ENCODE measurements around the gene KDM8. TPM values are rescaled to one million over a fixed set of nuclear protein-coding genes. Genes with fewer than 3 reads are reported as not detected.

KDM8 gene
- polyA plus RNA-seq, 4 donors: 8.7 to 117 (median 42.7) TPM

DNA sequence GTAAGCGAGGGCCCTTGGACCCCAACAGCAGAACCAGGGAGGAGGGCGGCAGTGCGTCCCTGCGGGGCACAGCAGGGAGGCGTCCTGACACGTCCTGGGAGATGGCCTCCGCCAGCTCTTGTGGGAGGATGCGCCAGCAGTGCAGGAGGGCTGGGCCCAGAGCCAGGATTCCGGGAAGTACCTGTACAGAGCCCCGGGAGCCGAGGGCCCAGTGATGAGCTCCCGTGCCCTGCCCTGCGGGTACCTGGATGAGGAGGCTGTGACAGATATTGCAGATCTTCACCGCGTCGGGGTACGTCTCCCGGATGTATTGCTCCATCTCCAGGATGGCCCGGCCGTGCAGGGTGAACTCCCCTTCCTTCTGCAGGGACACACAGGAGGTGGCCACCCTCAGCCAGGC lies 23.1 kb downstream of the KDM8 start:
- Histone ChIP-seq H3K9me3 (ENCODE audit: control insufficient read depth in 2 of 2, insufficient read depth in 1 of 2, low read depth in 1 of 2, low read length in 1 of 2) (no peaks in the 10 kb centered on the region), H3K27ac (ENCODE audit: low read depth in 1 of 3, low read length in 2 of 3) (peak overlapping the region; percentile 34 to 92 (median 74)), H3K4me1 (ENCODE audit: control insufficient read depth in 3 of 3, insufficient read depth in 2 of 3, low read depth in 1 of 3, low read length in 2 of 3) (peaks cover 10 to 52% (median 14%) of the 10 kb centered on the region in 3 donors), H3K27me3 (ENCODE audit: control insufficient read depth in 3 of 3, insufficient read depth in 3 of 3, low read length in 3 of 3) (no peaks in the 10 kb centered on the region), H3K36me3 (ENCODE audit: control insufficient read depth in 3 of 3, insufficient read depth in 2 of 3, low read depth in 1 of 3, low read length in 3 of 3) (peaks cover 0 to 74% (median 0%) of the 10 kb centered on the region in 3 donors), H3K4me3 (ENCODE audit: low read depth in 1 of 3, low read length in 3 of 3) (peak overlapping the region in 2 of 3 donors; percentile 18 to 20)
- DNase-seq (peak in 1 of 2 donors; percentile 36), FAIRE-seq (no peak)
- WGBS, 3 donors: 21 to 68% (median 29%) methylated on average over 20 of the region's 20 CpGs

GRCh38 chr16:27226976-27227705 lies 23.8 kb downstream of the KDM8 start:
- H3K27me3 ChIP-seq (ENCODE audit: control insufficient read depth in 3 of 3, insufficient read depth in 3 of 3, low read length in 3 of 3): no peaks in the 10 kb centered on the region
- H3K9me3 ChIP-seq (ENCODE audit: control insufficient read depth in 2 of 2, insufficient read depth in 1 of 2, low read depth in 1 of 2, low read length in 1 of 2): no peaks in the 10 kb centered on the region
- H3K4me3 ChIP-seq (ENCODE audit: low read depth in 1 of 3, low read length in 3 of 3): no peak overlapping the region
- FAIRE-seq (no peak), DNase-seq (no peak)
- 68 to 79% (median 74%) methylated on average over 16 of the region's 16 CpGs for WGBS, 3 donors
- H3K36me3 ChIP-seq (ENCODE audit: control insufficient read depth in 3 of 3, insufficient read depth in 2 of 3, low read depth in 1 of 3, low read length in 3 of 3): peaks cover 0 to 76% (median 0%) of the 10 kb centered on the region in 3 donors
- H3K4me1 ChIP-seq (ENCODE audit: control insufficient read depth in 3 of 3, insufficient read depth in 2 of 3, low read depth in 1 of 3, low read length in 2 of 3): peaks cover 13 to 59% (median 19%) of the 10 kb centered on the region in 3 donors
- peak overlapping the region; percentile 34 to 92 (median 74) for H3K27ac ChIP-seq (ENCODE audit: low read depth in 1 of 3, low read length in 2 of 3)

DNA sequence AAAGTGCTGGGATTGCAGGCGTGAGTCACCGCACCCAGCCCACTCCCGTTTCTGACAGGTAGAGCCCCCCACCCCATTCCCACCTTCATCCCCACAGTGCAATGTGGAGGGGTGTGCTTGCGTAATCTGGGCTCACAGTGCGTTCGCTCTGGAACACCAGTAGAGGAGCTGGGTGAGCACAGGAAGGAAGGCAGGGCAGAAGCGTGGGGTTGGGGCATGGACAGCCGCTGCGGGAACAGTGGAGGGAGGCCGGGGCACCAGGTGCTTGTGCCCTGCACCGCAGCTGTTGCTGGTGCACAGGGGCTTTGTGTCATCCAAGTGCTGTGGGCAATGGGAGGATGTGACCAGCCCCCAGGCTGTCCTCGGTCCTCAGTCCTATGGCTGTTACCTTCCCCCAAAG lies 24.7 kb downstream of the KDM8 start:
- FAIRE-seq (no peak), DNase-seq (no peak)
- Histone ChIP-seq H3K36me3 (ENCODE audit: control insufficient read depth in 3 of 3, insufficient read depth in 2 of 3, low read depth in 1 of 3, low read length in 3 of 3) (peaks cover 0 to 74% (median 0%) of the 10 kb centered on the region in 3 donors), H3K27me3 (ENCODE audit: control insufficient read depth in 3 of 3, insufficient read depth in 3 of 3, low read length in 3 of 3) (no peaks in the 10 kb centered on the region), H3K4me1 (ENCODE audit: control insufficient read depth in 3 of 3, insufficient read depth in 2 of 3, low read depth in 1 of 3, low read length in 2 of 3) (peaks cover 13 to 67% (median 19%) of the 10 kb centered on the region in 3 donors), H3K27ac (ENCODE audit: low read depth in 1 of 3, low read length in 2 of 3) (peak overlapping the region in 1 of 3 donors; percentile 33), H3K4me3 (ENCODE audit: low read depth in 1 of 3, low read length in 3 of 3) (no peak overlapping the region), H3K9me3 (ENCODE audit: control insufficient read depth in 2 of 2, insufficient read depth in 1 of 2, low read depth in 1 of 2, low read length in 1 of 2) (no peaks in the 10 kb centered on the region)
- WGBS, 3 donors: 85% methylated on average over 12 of the region's 12 CpGs

DNA sequence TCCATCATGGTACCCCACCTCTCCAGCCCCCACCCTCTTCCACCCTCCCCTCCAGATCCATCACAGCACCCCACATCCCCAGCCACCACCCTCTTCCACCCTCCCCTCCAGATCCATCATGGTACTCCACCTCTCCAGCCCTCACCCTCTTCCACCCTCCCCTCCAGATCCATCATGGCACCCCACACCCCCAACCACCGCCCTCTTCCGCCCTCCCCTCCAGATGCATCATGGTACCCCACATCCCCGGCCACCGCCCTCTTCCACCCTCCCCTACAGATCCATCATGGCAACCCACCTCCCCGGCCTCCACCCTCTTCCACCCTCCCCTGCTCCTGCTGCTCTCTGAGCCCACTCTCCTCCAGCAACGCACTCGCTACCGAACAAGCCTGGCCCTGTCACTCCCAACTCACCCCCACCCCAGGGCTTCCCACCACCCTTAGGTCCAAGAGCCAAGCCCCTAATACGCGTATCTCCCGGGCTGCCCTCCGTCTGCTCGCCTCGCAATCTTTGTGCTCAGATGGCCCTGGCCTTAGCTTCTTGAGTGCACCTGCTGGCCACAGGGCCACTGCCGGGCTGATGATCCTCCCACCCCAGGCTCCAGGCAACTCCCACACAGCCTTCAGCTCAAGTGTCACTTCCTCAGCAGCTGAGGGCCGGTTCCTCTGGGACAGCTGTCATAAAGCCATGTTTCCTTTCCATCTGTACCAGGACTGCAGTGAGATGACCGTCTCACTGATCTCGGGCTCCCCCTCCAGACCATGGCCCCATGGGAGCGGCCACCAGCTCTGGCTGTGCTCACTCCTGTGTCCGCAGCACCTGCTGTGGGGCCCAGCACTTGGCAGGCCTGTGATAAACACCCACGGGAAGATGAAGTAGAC lies 25.5 kb downstream of the KDM8 start:
- peak overlapping the region in 1 of 3 donors; percentile 87 for H3K27ac ChIP-seq (ENCODE audit: low read depth in 1 of 3, low read length in 2 of 3)
- no peak overlapping the region for H3K4me3 ChIP-seq (ENCODE audit: low read depth in 1 of 3, low read length in 3 of 3)
- no peaks in the 10 kb centered on the region for H3K27me3 ChIP-seq (ENCODE audit: control insufficient read depth in 3 of 3, insufficient read depth in 3 of 3, low read length in 3 of 3)
- H3K36me3 ChIP-seq (ENCODE audit: control insufficient read depth in 3 of 3, insufficient read depth in 2 of 3, low read depth in 1 of 3, low read length in 3 of 3): peaks cover 0 to 73% (median 0%) of the 10 kb centered on the region in 3 donors
- 73 to 78% (median 74%) methylated on average over 21 of the region's 21 CpGs for WGBS, 3 donors
- no peaks in the 10 kb centered on the region for H3K9me3 ChIP-seq (ENCODE audit: control insufficient read depth in 2 of 2, insufficient read depth in 1 of 2, low read depth in 1 of 2, low read length in 1 of 2)
- no peak for FAIRE-seq
- DNase-seq: peak; percentile 41 to 87
- peaks cover 13 to 67% (median 19%) of the 10 kb centered on the region in 3 donors for H3K4me1 ChIP-seq (ENCODE audit: control insufficient read depth in 3 of 3, insufficient read depth in 2 of 3, low read depth in 1 of 3, low read length in 2 of 3)

DNA sequence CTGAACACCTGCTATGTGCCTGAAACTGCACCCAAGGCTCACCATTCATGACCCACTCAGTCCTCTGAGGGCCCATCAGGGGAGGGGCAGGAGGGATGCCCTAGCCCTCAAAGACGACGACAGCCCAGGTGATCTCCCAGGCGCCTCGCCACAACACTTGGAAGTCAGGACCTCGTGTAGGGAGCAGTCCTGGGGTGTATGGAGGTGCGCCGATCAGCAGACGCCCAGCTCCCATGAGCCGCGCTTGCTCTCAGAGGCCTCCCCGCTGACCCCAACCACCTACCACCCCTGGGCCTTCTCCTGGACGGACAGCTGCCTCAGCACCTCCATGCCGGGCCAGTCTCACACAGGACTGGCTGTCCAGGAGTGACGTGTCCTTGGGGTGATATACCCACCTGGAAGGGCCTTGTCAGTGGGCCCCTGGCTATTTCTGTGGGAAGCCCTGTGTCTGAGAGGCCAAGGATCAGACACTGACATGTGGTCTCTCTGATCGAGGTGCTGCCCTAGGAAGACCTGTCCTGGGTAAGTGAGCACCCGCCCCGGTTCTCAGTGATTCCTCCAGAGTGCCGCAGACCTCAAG lies 26.7 kb downstream of the KDM8 start:
- FAIRE-seq: no peak
- peak overlapping the region; percentile 65 to 87 (median 85) for H3K27ac ChIP-seq (ENCODE audit: low read depth in 1 of 3, low read length in 2 of 3)
- H3K4me1 ChIP-seq (ENCODE audit: control insufficient read depth in 3 of 3, insufficient read depth in 2 of 3, low read depth in 1 of 3, low read length in 2 of 3): peaks cover 13 to 66% (median 19%) of the 10 kb centered on the region in 3 donors
- 85 to 93% (median 89%) methylated on average over 17 to 18 of the region's 18 CpGs for WGBS, 3 donors
- H3K36me3 ChIP-seq (ENCODE audit: control insufficient read depth in 3 of 3, insufficient read depth in 2 of 3, low read depth in 1 of 3, low read length in 3 of 3): peaks cover 0 to 70% (median 0%) of the 10 kb centered on the region in 3 donors
- no peaks in the 10 kb centered on the region for H3K9me3 ChIP-seq (ENCODE audit: control insufficient read depth in 2 of 2, insufficient read depth in 1 of 2, low read depth in 1 of 2, low read length in 1 of 2)
- no peaks in the 10 kb centered on the region for H3K27me3 ChIP-seq (ENCODE audit: control insufficient read depth in 3 of 3, insufficient read depth in 3 of 3, low read length in 3 of 3)
- no peak for DNase-seq
- H3K4me3 ChIP-seq (ENCODE audit: low read depth in 1 of 3, low read length in 3 of 3): no peak overlapping the region

DNA sequence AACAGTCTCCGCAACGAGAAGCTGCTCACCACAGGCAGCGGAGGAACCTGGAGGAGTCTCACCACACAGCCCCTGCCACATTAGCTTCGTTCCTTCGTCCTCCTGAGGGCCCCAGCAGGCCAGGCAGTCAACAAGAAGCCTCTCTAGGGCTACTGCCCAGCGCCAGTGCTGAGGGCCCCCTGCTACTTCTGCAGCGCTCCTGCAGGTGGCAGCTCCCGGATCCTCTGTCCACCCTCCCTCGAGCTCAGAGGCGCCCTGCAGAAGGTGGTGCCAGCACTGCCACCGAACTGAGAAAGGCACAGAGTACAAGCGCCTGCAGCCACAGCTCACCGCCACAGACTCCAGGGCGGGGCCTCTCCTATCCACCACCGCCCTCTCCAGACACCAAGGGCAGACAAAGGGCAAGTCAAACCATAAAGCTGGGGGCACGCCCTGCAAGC lies 27.3 kb downstream of the KDM8 start:
- FAIRE-seq: no peak
- Histone ChIP-seq H3K27ac (ENCODE audit: low read depth in 1 of 3, low read length in 2 of 3) (peak overlapping the region; percentile 65 to 87 (median 85)), H3K27me3 (ENCODE audit: control insufficient read depth in 3 of 3, insufficient read depth in 3 of 3, low read length in 3 of 3) (no peaks in the 10 kb centered on the region), H3K4me3 (ENCODE audit: low read depth in 1 of 3, low read length in 3 of 3) (no peak overlapping the region), H3K9me3 (ENCODE audit: control insufficient read depth in 2 of 2, insufficient read depth in 1 of 2, low read depth in 1 of 2, low read length in 1 of 2) (no peaks in the 10 kb centered on the region), H3K4me1 (ENCODE audit: control insufficient read depth in 3 of 3, insufficient read depth in 2 of 3, low read depth in 1 of 3, low read length in 2 of 3) (peaks cover 13 to 66% (median 19%) of the 10 kb centered on the region in 3 donors), H3K36me3 (ENCODE audit: control insufficient read depth in 3 of 3, insufficient read depth in 2 of 3, low read depth in 1 of 3, low read length in 3 of 3) (peaks cover 0 to 67% (median 0%) of the 10 kb centered on the region in 3 donors)
- 20 to 61% (median 36%) methylated on average over 16 of the region's 16 CpGs for WGBS, 3 donors
- DNase-seq: peak; percentile 89 to 98

- no peaks in the 10 kb centered on the region for H3K9me3 ChIP-seq (ENCODE audit: control insufficient read depth in 2 of 2, insufficient read depth in 1 of 2, low read depth in 1 of 2, low read length in 1 of 2)
- no peaks in the 10 kb centered on the region for H3K27me3 ChIP-seq (ENCODE audit: control insufficient read depth in 3 of 3, insufficient read depth in 3 of 3, low read length in 3 of 3)
- WGBS, 3 donors: 78 to 91% (median 81%) methylated on average over 7 to 8 of the region's 8 CpGs
- peaks cover 13 to 63% (median 19%) of the 10 kb centered on the region in 3 donors for H3K4me1 ChIP-seq (ENCODE audit: control insufficient read depth in 3 of 3, insufficient read depth in 2 of 3, low read depth in 1 of 3, low read length in 2 of 3)
- peaks cover 0 to 67% (median 0%) of the 10 kb centered on the region in 3 donors for H3K36me3 ChIP-seq (ENCODE audit: control insufficient read depth in 3 of 3, insufficient read depth in 2 of 3, low read depth in 1 of 3, low read length in 3 of 3)
- DNase-seq: no peak
- H3K4me3 ChIP-seq (ENCODE audit: low read depth in 1 of 3, low read length in 3 of 3): no peak overlapping the region
- FAIRE-seq: no peak
- peak overlapping the region; percentile 41 to 76 (median 75) for H3K27ac ChIP-seq (ENCODE audit: low read depth in 1 of 3, low read length in 2 of 3)
Measured at GRCh38 chr16:27231692-27232060, 28.4 kb downstream of the KDM8 start.

Measured in small intestine (tissue), 7 donors.